CD4-positive, alpha-beta T cell treated with Interleukin-15 for 1 hour (primary cell): ENCODE measurements around the gene PIK3CD.

Experiments
- DNase-seq: peaks from one replicate; pipeline ENCODE4 v3.0.0-alpha.2; 2020

The PIK3CD gene

GRCh38 chr1:9651565-9652378 lies at the start of gene PIK3CD:
Gene PIK3CD (plus strand): TSS chr1:9651731. CDS start chr1:9710456, 58,725 bp downstream.
- peak; percentile 21 for DNase-seq

DNA sequence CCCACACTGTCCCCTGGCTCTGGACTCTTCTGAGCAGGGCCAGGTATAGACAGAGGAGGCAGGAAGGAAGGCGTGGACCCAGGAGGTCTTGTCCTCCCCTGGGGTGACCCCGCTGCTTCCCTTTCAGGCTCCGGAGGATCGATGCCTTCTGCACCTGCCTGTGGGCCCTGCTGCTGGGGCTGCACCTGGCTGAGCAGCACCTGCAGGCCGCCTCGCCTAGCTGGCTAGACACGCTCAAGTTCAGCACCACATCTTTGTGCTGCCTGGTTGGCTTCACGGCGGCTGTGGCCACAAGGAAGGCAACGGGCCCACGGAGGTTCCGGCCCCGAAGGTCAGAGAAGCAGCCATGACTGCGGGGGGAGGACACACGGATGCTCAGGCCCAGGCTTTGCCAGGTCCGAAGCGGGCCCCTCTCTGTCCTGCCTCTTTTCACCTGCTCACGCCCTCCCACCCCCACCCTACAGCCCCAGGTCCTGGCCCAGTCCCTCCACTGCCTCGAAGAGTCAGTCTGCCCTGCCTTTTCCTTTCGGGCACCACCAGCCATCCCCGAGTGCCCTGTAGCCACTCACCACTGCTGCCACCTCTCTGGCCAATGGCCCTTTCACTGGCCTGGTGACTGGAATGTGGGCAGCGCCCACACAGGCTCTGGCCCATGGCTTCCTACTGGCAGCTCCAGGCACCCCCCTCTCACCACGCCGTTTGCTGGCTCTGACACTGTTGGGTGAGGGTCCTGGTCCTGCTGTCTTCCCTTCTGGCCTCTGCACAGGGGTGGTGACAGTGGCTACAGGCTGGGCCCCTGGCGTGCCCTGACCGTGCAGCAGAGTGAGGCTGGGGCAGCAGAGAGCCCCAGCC lies 49.4 kb upstream of the PIK3CD start:
- no peak for DNase-seq

DNA sequence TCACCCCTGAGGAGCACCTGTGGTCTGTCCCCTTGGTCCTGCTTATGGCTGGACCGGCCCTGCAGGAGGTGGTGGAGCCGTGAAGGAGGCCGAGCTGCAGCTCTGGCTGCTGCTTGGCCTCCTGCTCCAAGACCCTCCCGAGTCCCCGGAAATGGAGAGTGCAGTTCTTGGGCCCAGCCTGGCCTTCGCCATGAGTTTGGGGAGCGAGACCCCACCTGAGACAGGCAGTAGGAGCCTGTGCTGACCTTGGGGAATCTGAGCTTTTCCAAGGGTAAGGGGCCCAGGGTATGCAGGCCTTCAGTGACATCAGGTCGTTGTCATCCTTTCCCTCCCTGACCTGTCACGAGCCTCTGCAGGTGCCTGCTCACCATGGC lies 48.8 kb upstream of the PIK3CD start:
- DNase-seq = no peak

DNA sequence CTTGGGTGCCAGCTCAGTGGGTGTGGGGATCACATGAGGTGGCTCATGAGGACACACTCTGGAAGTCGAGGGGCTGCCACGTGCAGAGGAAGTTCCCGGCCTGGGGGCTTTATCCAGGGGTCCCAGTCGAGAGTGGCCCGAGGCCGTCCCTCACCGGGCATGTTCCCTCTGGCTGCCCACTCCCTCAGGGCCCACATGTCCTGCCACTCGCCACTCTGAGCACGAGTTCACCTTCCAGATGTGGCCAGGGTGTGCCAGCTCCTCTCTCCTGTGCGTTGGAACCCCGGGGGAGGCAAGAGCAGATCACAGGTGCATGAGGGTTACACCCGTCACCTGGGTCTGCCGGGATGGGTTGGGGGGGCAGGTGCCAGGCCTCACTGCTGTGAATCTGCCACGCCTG lies 48.2 kb upstream of the PIK3CD start:
- no peak for DNase-seq

GRCh38 chr1:9603766-9604753 lies 47.5 kb upstream of the PIK3CD start:
- no peak for DNase-seq

GRCh38 chr1:9604836-9605235 lies 46.7 kb upstream of the PIK3CD start:
- no peak for DNase-seq

DNA sequence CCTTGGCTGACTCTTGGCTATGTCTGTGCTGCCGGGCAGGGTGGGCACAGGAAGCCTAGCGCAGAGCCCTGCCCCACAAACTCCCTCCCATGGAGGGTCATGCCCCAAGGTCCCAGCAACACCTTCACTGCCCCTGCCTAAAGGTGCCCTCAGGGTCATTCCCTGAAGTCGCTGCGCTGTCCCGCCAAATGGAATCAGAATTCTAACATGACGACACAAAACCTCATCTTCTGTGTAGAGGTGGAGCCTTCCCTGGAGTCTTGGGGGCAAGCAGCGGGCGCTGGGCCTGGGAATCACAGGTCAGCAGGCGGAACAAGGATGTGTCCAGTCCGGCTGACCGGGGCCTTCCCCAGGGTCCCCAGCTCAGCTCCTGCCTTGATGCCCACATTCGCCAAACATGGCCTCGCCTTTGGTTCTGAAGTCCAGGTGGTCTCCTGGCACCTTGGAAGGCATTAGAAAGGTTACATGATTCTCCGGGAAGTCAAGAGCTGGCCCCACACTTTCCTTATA lies 45.5 kb upstream of the PIK3CD start:
- no peak for DNase-seq

GRCh38 chr1:9606458-9606857 lies 45.1 kb upstream of the PIK3CD start:
- no peak for DNase-seq

DNA sequence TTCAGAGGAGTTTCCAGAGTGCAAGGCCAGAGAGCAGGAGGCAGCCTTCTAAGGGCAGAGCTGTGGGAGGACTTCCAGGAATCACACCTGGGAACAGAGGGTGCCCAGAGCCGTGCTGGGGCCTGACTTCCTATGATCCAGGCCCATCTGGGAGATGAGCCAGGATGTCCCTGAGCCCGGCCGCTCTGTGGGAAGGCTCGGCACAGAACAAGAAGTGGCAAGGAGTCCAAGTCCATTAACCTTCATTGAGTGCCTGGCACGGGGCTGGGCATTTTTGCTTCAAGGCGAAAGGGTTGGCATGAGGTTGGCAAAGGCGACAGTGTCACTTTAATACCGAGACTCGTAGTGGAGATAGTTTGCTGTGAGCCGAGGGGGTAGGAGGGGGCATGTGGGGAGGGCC lies 44.6 kb upstream of the PIK3CD start:
- DNase-seq = no peak

GRCh38 chr1:9607352-9607751 lies 44.2 kb upstream of the PIK3CD start:
- DNase-seq = no peak

DNA sequence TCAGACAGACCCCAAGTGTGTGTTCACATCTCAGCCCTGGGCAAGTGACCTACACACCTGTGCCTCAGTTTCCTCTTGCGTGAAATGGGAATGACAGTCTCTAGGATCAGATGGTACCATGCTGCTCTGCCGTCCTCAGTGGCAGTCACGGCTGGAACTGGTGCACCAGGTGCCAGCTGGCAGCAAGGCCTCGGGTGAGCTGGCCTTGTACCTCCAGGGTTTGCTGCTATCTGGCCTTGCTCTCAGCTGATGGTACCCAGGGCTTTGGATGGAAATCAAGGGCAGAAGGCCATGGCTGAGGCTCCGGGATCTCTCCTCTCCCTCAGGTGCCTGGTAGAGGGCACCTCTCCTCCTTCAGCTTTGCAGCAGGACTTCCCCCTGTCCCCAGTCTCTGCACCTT lies 41.5 kb upstream of the PIK3CD start:
- DNase-seq = no peak

DNA sequence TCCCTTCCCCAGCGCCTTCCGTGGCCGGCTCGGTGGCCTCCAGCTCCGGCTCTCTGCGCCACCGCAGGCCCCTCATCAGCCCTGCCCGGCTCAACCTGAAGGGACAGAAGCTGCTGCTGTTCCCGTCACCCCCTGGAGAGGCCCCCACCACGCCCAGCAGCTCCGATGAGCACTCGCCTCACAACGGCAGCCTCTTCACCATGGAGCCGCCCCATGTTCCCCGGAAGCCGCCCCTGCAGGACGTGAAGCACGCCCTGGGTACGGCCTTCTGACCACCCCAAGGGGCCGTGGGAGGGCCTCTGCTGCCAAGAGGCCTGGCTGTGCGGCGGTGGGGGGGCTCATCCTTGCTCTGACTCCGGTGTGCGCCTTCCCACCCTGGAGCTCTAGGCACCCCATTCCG lies 41.0 kb upstream of the PIK3CD start:
- no peak for DNase-seq

GRCh38 chr1:9611716-9612115 lies 39.8 kb upstream of the PIK3CD start:
- DNase-seq = no peak

- DNase-seq = no peak
These were observed 39.2 kb upstream of the PIK3CD start for GRCh38 chr1:9612162-9612845.

DNA sequence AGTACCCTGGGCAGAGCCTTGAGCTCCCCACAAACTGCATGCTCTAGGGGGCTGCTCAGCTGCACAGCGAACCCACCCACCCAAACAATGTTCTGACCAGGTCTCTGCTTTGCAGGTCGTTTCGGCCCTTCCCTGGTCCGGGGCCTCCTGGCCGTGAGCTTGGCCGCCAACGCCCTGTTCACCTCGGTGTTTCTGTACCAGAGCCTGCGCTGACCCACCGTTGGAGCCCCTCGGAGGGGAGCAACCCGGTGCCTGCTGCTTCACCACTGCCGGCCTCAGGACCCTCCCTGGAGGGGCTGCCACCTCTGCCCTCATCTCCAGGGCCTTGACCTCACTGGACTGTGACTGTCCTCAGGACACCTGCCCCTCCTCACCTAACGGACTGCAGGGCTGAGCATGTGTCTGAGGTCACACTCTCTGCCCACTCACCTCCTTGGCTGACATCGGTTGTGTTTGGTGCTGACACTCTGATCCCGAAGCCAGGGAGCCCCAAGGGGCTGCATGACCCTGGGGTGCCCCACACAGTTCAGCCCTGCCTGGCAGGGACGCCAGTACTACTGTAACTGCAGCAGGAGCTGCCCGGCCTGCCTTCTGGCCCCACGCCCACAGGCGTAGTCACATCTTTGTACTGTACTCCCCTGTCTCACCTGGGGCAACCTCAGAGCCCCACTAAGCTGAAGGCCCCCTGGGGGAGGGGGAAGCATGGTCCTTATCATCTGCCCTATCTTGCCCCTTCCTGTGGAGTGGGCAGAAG lies 38.5 kb upstream of the PIK3CD start:
- no peak for DNase-seq

- no peak for DNase-seq
These were observed 37.8 kb upstream of the PIK3CD start for GRCh38 chr1:9613625-9614299.

- DNase-seq = peak; percentile 53
These were observed 36.0 kb upstream of the PIK3CD start for GRCh38 chr1:9615316-9616063.

GRCh38 chr1:9618909-9619679 lies 32.4 kb upstream of the PIK3CD start:
- DNase-seq = no peak

GRCh38 chr1:9621032-9621431 lies 30.5 kb upstream of the PIK3CD start:
- no peak for DNase-seq
